Heart right ventricle (tissue), 16 donors: ENCODE measurements around the gene CACNB1. TPM values are rescaled to one million over a fixed set of nuclear protein-coding genes. Genes with fewer than 3 reads are reported as not detected.
"Not testable (repeated sequence)": the region's sequence is repeated elsewhere in the genome, so short reads cannot be mapped to it uniquely, and the experiment has no call there.

ENCODE experiments used
- ATAC-seq, 8 donors: fragments of 200-7000 bp; cut with Tn5 transposase; one replicate each; pipeline ENCODE4 v1.9.1; 2020; ENCODE audit warnings: mild to moderate bottlenecking in 8 of 8, moderate library complexity in 8 of 8, moderate number of reproducible peaks in 1 of 8
- DNase-seq, 2 donors: peaks; one replicate each; pipeline ENCODE4 v3.0.0-alpha.2; 2020
- H3K27ac ChIP-seq, 10 donors: fragments of 200-600 bp; sonication (generic) in 2 of 10; one replicate each; pipeline versions ENCODE4 v1.5.0 to v1.8.0; 2020 to 2022; ENCODE audit warnings: mild to moderate bottlenecking in 3 of 10
- H3K27me3 ChIP-seq, 7 donors: fragments of 200-600 bp; one replicate each; pipeline ENCODE4 v1.8.0; 2021 to 2022; ENCODE audit warnings: mild to moderate bottlenecking in 2 of 7
- H3K36me3 ChIP-seq, 9 donors: fragments of 200-600 bp; sonication (generic) in 1 of 9; one replicate each; pipeline versions ENCODE4 v1.5.0 to v1.8.0; 2020 to 2022; ENCODE audit warnings: mild to moderate bottlenecking in 2 of 9
- H3K4me1 ChIP-seq, 9 donors: fragments of 200-600 bp; sonication (generic) in 1 of 9; one replicate each; pipeline versions ENCODE4 v1.5.0 to v1.8.0; 2020 to 2022; ENCODE audit warnings: mild to moderate bottlenecking in 4 of 9
- H3K4me3 ChIP-seq, 10 donors: fragments of 200-600 bp; sonication (generic) in 2 of 10; one replicate each; pipeline versions ENCODE4 v1.5.0 to v1.8.0; 2020 to 2022; ENCODE audit warnings: mild to moderate bottlenecking in 7 of 10, moderate library complexity in 2 of 10
- H3K9me3 ChIP-seq, 11 donors: fragments of 200-600 bp in 10 of 11; sonication (generic) in 2 of 11; one replicate each; pipeline versions ENCODE4 v1.5.0 to v1.8.0; 2013 to 2022; ENCODE audit warnings: mild to moderate bottlenecking in 2 of 11, control low read depth in 1 of 11, moderate library complexity in 1 of 11
- CTCF ChIP-seq, 9 donors: fragments of 200-600 bp; sonication (generic) in 2 of 9; IDR thresholded peaks; one replicate each; pipeline versions ENCODE4 v1.5.0 to v1.8.0; 2021 to 2022; ENCODE audit warnings: antibody characterized with exemption in 9 of 9, mild to moderate bottlenecking in 5 of 9, moderate library complexity in 1 of 9
- WGBS, 2 donors: extraction: QIAGEN DNeasy Blood & Tissue Kit; methylation state at CpG; one replicate each; pipeline ENCODE4 v1.1.7; 2013; ENCODE audit warnings: inconsistent platforms in 1 of 2; 5-methylcytosine and 5-hydroxymethylcytosine counted together
- intact Hi-C, 10 donors: fragments of 100-400 bp; cut with DNase I; formaldehyde crosslinking; loops; one replicate each; pipeline versions ENCODE4 v1.11.1 to v1.14.2; 2022
- polyA plus RNA-seq, 2 donors: library from polyadenylated mRNA; stranded (reverse); fragments of 200-250 nt; gene quantifications; one replicate each; pipeline ENCODE4 v1.2.3, GENCODE V29; 2013
- total RNA-seq, 10 donors: library from RNA; stranded (reverse); fragmentation: NEBNext Ultra II Directional in 3 of 10; extraction: Animal tissue kit (Norgen Biotek cat#: 25700) in 3 of 10; gene quantifications; one replicate each; pipeline versions ENCODE4 v1.2.1 to v1.2.4, GENCODE V29; 2021 to 2023
- donor health status: Arrhythmogenic right ventricular cardiomyopathy.
- donor health status: ischemic (EF 13 %, LVEDD 7.1; RV severe dilation, severe dysfunction).
- donor health status: healthy with polysubstance abuse.
- donor health status: DM: no; HTN: yes; CAD: no.
- donor health status: DM: no; HTN: no; CAD: no.
- donor health status: ischemic (EF 25% LVEDD 6.9; RV normal size, moderate dysfunction).
- donor health status: ischemic (EF 25% LVEDD 5.7; RV mildly dilated, moderate dysfunction).
- donor health status: healthy.
- donor health status: DM: yes; HTN: yes; CAD: no.
- donor health status: Ischemic cardiomyopathy.
- donor health status: ischemic (EF 35%, LVEDD 5.7; RV mildly dilated, moderate dysfunction).
- donor health status: nonischemic (EF 11% LVEDD 7.7; RV severe dilation, severe dysfunction).
- donor health status: DM: yes; HTN: yes; CAD: no.
- donor health status: PGD.
- donor health status: ischemic (EF 29% LVEDD 5.4; RV normal size, mild dysfunction).
- donor health status: nonischemic (EF 23%, LVEDD 6.1; RV moderate dilation, normal function).

Gene CACNB1
- total and polyA plus RNA-seq, 12 donors = 3.3 to 11.5 (median 5.3) TPM

DNA sequence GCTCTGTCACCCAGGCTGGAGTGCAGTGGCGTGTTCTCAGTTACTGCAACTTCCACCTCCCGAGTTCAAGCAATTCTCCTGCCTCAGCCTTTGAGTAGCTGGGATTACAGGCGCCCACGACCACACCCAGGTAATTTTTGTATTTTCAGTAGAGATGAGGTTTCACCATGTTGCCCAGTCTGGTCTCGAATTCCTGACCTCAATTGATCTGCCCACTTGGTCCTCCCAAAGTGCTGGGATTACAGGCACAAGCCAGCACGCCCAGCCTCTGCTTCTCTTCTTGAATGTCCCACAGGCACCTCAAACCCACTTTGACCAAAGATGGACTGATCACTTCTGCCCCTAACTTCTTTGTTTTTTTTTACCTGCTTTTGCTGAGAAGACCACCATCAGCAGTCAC lies 26.9 kb downstream of the CACNB1 start:
- intact Hi-C loops = loop anchor here in 2 of 10 donors (5.0 kb wide), 1 partner anchor 188 kb away; no protein-coding TSS in a partner anchor
- Histone ChIP-seq H3K9me3 (peaks cover 0 to 4% (median 0%) of the 10 kb centered on the region in 11 donors), H3K4me1 (peaks cover 3 to 36% (median 23%) of the 10 kb centered on the region in 9 donors), H3K27me3 (peaks cover 0 to 5% (median 0%) of the 10 kb centered on the region in 7 donors), H3K4me3 (no peak overlapping the region), H3K27ac (no peak overlapping the region), H3K36me3 (peaks cover 0 to 5% (median 0%) of the 10 kb centered on the region in 9 donors)
- WGBS, 2 donors = 75 to 88% methylated on average over 6 of the region's 6 CpGs
- DNase-seq (no peak), ATAC-seq (no peak)
- no peak for TF ChIP-seq CTCF (IDR thresholded peaks at IDR 0.05)

DNA sequence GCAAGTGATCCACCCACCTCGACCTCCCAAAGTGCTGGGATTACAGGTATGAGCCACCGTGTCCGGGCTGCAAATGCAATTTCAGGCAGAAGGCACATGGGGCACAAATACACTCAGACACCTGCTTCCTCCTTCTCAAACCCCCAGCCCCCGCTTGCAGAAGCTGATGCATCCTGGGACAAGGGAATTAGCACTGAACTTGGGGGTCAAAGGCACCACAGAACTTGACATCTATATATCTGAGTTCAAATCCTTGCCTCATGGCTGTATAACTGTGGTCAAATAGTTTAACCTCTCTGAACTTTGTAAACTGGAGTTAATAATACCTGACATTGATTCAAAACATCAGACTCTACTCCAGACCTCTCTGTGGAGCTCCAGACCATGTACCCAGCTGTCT lies 27.4 kb downstream of the CACNB1 start:
- no peak for DNase-seq
- Histone ChIP-seq H3K4me1 (peaks cover 3 to 39% (median 28%) of the 10 kb centered on the region in 9 donors), H3K27me3 (peaks cover 0 to 8% (median 0%) of the 10 kb centered on the region in 7 donors), H3K27ac (no peak overlapping the region), H3K4me3 (no peak overlapping the region), H3K36me3 (peaks cover 0 to under 1% (median 0%) of the 10 kb centered on the region in 9 donors), H3K9me3 (peaks cover 0 to 4% (median 0%) of the 10 kb centered on the region in 11 donors)
- intact Hi-C loops = loop anchor here in 2 of 10 donors (5.0 kb wide), 1 partner anchor 188 kb away; no protein-coding TSS in a partner anchor
- ATAC-seq = no peak
- 77 to 80% methylated on average over 4 of the region's 4 CpGs for WGBS, 2 donors
- TF ChIP-seq CTCF (IDR thresholded peaks at IDR 0.05) = no peak

GRCh38 chr17:39169518-39169917 lies 28.0 kb downstream of the CACNB1 start:
- Histone ChIP-seq H3K36me3 (no peaks in the 10 kb centered on the region), H3K27ac (no peak overlapping the region), H3K27me3 (peaks cover 0 to 8% (median 0%) of the 10 kb centered on the region in 7 donors), H3K4me1 (peaks cover 0 to 39% (median 30%) of the 10 kb centered on the region in 9 donors), H3K9me3 (peaks cover 0 to 4% (median 0%) of the 10 kb centered on the region in 11 donors), H3K4me3 (no peak overlapping the region)
- intact Hi-C loops = loop anchor here in 4 of 10 donors (10.0 kb wide), 2 partner anchors 65 to 75 kb away; no protein-coding TSS in a partner anchor
- DNase-seq (no peak), ATAC-seq (no peak)
- TF ChIP-seq CTCF (IDR thresholded peaks at IDR 0.05) = no peak
- 83 to 86% methylated on average over 3 of the region's 3 CpGs for WGBS, 2 donors

- Histone ChIP-seq H3K9me3 (peaks cover 0 to 4% (median 0%) of the 10 kb centered on the region in 11 donors), H3K27ac (no peak overlapping the region), H3K27me3 (peaks cover 0 to 8% (median 0%) of the 10 kb centered on the region in 7 donors), H3K4me1 (peaks cover 0 to 42% (median 34%) of the 10 kb centered on the region in 9 donors), H3K36me3 (no peaks in the 10 kb centered on the region), H3K4me3 (no peak overlapping the region)
- WGBS, 2 donors = 89 to 92% methylated on average over 14 of the region's 14 CpGs
- intact Hi-C loops = loop anchor here in 4 of 10 donors (10.0 kb wide), 2 partner anchors 66 to 76 kb away; no protein-coding TSS in a partner anchor
- no peak for TF ChIP-seq CTCF (IDR thresholded peaks at IDR 0.05)
- ATAC-seq (no peak), DNase-seq (no peak)
These were observed 28.4 kb downstream of the CACNB1 start for GRCh38 chr17:39169101-39169500.

DNA sequence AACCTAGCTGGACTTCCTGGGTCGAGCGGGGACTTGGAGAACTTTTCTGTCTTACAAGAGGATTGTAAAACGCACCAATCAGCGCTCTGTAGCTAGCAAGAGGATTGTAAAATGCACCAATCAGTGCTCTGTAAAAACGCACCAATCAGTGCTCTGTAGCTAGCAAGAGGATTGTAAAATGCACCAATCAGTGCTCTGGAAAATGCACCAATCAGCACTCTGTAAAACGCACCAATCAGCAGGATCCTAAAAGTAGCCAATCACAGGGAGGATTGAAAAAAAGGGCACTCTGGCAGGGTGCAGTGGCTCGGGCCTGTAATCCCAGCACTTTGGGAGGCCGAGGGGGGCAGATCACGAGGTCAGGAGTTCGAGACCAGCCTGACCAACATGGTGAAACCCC lies 29.0 kb downstream of the CACNB1 start:
- not testable (repeated sequence) for H3K9me3 ChIP-seq, H3K27me3 ChIP-seq, H3K4me3 ChIP-seq, DNase-seq, ATAC-seq, H3K27ac ChIP-seq, H3K36me3 ChIP-seq
- H3K4me1 ChIP-seq = peaks cover 0 to 46% (median 38%) of the 10 kb centered on the region in 9 donors
- 95% methylated on average over 10 of the region's 10 CpGs for WGBS, 2 donors
- intact Hi-C loops = loop anchor here in 4 of 10 donors (10.0 kb wide), 2 partner anchors 66 to 76 kb away; no protein-coding TSS in a partner anchor
